GM21423 (cell line): ENCODE results near the gene BRAP.
"Not testable (repeated sequence)": the region's sequence is repeated elsewhere in the genome, so short reads cannot be mapped to it uniquely, and the experiment has no call there.

Source experiments
- ATAC-seq: cut with Tn5 transposase; IDR thresholded peaks from one replicate; pipeline ENCODE4 v1.9.1; 2021; ENCODE audit warnings: mild to moderate bottlenecking, moderate library complexity; ENCODE audit not compliant: unreplicated experiment

Gene BRAP

DNA sequence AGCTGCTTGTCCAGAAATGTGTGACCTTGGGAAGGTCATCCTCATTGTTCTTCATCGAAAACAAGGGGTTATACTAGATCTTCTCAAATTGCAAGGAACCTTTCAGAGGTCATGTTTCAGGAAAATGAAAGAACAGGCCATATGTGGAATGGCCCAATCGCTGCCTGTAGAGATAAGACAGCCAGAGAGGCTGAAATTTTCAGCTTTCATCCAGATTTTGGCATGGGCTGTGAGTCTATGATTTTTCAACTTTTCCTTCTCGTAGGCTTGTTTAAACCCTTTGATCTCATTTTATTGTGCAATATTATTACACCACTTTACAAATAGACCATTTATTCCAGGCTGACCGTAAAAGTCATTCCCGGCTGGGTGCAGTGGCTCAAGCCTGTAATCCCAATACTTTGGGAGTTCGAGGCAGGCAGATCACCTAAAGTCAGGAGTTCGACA, 69.6 kb downstream of the BRAP start:
- no peak for ATAC-seq

DNA sequence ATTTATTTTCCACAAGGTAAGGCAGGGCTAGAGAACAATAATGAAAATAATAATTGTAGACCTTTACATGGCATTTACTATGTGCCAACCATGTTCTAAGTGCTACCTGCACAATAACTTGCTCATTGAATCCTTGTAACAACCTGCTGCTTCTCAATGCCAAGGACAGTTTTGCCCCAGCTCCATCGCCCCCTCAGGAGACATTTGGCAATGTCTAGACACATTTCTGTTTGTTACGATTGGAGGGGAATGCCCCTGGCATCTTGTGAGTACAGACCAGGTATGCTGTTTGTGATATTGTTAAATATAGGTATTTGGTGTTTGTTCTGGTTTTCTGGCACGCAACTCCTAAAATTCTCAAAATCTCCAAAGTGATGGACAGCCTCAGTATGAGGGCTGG, 78.5 kb downstream of the BRAP start:
- no peak for ATAC-seq

DNA sequence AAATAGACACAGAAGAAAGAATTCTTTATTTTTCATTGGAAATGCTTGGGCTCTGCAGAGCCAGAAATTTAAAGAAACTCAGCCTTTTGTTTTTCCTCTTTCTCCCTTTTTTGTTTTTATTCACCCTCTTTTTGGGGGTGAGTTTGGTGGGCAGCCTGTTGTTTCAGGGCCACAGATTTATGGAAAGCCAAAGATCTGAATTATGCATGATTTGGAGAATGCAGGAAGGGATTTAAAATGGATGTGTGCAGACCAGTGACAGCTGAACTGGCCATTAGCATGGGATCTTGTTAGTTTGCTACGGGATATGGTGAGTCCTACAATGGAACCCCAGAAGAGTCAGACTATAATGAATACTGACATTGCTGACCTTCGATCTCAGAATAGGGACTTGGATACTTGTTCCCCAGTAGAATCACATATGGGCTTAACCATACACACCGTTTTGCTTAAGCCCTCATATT, 79.0 kb downstream of the BRAP start:
- no peak for ATAC-seq

DNA sequence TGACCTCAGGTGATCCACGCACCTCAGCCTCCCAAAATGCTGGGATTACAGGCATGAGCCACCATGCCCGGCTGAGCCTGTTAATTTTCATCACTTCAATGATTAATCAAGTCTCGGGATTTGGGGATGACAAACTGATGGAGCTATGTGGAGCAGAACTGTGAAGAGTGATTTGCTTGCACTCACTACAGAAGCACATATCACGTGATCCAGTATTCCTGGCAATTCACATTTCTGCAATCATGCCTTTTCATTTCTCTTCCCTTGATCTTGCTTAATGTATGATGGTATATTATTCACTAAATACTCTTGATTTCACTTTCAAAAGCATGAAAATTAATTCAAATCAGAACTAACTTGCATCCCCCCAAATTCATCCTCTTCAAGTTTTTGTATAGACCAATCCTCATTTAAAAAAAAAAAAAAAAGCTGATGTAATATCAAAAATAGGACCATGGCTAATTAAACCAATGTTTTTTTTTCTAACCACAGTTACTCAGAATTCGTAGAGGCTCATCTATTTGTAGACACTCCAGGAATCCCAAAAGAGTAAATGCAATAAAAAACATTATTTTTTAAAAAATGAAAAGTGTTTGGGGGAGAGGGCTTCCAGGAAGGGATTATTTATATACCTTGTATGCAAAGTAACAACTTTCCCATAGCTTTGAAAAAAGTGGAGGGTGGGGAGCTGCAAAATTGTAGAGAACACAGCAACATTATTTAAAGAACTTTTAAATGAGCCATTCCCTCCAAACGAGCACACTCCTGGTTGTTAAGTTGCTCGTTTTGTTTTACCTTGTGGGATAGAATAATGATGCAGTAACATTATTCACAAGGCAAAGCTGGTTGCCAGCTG, 79.6 kb downstream of the BRAP start:
- ATAC-seq = no peak

DNA sequence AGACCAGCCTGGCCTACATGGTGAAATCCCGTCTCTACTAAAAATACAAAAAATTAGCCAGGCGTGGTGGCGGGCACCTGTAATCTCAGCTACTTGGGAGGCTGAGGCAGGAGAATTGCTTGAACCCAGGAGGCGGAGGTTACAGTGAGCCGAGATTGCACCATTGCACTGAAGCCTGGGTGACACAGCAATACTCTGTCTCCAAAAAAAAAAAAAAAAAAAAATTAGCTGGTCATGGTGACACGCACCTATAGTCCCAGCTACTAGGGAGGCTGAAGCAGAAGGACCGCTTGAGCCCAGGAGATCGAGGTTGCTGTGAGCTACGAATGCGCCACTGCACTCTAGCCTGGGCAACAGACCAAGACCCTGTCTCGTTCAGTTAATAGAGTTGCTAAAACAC, 82.9 kb downstream of the BRAP start:
- ATAC-seq = not testable (repeated sequence)

DNA sequence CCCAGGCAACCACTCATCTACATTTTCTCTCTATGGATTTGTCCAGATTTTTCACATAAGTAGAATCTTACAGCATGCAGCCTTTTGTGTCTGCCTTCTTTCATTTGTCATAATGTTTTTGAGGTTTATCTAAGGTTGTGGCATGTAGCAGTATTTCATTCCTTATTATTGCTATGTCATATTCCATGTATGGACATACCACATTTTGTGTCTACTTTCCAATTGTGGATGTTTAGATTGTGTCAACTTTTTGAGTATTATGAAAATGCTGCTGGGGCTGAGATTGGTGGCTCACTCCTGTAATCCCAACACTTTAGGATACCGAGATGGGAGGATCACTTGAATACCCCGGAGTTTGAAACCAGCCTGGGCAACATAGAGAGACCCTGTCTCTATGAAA, 83.4 kb downstream of the BRAP start:
- no peak for ATAC-seq

DNA sequence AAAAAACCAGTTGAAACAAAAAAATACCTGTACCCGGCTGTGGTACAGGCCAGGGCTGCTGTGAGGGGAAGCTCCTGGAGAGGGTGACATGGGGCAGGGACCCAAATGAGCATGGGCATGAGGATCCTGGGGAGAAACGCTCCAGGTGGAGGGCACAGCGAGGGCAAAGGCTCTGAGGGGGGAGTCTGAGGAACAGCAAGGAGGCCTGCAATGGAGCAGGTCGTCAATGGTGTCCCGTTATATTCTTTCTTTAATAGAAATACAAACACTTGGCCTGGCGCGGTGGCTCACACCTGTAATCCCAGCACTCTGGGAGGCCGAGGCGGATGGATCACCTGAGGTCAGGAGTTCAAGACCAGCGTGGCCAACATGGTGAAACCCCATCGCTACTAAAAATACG, 84.8 kb downstream of the BRAP start:
- not testable (repeated sequence) for ATAC-seq

DNA sequence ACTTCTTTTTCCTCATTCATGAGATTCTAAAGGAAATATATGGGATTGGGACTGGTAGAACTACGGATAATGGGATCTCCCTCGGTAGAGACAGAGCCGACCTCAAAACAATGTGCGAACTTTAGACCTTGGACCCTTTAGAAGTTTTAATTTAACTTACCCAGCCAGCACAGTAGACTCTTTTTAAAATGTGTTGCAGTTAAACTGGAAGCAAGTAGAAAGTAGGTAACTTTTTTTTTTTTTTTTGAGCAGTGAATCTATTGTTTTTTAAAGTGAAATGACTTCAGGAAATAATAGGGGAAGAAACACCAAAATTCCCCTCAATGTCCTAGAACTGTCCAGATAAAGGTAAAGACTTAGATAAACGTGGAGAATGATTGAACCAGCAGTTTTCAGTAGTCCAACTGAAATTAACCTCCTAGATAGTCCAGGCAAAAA, 85.5 kb downstream of the BRAP start:
- ATAC-seq = no peak

DNA sequence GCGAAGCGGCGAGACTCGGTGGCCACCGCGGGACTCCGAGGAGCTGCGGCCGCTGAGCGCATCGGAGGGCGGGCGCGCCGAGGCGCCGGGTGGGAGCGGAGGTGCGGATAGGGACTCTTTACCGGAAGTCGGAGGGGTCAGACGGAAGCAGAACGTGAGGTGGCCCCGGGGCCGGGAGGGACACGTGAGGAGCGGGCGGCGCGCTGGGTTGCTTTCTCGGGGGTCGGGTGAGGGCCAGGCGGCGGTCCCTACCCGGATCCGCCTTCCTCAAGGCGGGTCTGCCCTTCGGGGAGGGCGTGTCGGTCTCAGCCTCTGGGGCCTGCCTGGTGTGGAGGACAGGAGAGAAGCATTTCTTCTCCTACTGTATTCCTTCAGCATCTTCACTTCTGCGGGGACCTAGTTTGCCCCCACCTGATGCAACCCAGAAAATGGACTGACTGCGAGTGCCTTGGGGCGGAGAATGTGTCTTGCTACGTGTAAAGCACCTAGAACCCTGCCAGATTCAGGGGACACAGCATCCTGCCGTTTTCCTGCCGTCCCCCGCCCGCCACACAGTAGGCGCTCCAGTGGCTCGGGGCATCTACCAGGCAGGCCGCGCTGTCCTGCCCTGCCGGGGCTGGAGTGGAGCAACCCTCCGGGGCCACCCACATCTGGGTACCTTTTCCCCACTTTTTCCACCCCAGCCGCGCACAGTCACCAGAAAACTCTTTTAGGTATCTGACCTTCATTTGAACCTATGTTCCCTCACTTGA, 86.1 kb downstream of the BRAP start:
- peak; percentile 70 for ATAC-seq

DNA sequence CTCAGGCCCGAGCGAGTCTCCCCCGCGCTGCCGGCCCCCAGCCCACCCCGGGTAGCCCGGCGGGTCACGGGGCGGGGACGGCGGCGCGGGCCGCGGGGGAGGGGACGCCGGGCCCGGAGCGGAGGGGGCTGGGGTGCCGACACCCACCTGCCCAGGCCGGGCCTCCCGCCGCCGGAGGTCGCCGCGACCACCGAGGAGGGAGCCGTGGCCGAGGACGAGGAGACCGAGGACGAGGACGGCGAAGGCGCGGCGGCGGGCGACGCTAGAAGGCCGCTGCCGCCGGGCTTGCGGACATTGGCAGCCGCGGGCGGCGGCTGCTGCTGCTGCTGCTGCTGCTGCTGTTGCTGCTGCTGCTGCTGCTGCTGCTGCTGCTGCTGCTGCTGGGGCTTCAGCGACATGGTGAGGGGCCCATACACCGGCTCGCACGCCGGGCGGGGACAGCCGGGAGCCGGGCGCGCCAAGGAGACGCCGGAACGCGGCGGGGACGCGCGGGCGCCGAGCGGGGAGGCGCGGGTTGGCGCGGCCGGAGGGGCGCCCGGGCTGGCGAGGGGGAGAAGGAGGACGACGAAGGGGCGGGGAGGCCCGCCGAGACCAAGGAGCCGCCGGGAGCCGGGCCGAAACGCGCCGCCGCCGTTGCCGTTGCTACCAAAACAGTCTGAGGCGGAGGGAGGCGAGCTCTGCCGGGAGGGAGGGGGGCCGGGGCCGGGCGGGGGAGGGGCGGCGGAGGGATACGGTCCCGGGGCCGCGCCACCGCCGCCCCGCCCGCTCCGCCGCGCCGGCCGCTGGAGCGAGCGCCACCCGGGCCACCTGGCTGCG, 86.9 kb downstream of the BRAP start, which contains the start of gene ATXN2:
Gene ATXN2 (minus strand): TSS at position 679 of the 816 bp plus-strand sequence. CDS start 281 bp downstream, at position 398.
- peak; percentile 45 for ATAC-seq

DNA sequence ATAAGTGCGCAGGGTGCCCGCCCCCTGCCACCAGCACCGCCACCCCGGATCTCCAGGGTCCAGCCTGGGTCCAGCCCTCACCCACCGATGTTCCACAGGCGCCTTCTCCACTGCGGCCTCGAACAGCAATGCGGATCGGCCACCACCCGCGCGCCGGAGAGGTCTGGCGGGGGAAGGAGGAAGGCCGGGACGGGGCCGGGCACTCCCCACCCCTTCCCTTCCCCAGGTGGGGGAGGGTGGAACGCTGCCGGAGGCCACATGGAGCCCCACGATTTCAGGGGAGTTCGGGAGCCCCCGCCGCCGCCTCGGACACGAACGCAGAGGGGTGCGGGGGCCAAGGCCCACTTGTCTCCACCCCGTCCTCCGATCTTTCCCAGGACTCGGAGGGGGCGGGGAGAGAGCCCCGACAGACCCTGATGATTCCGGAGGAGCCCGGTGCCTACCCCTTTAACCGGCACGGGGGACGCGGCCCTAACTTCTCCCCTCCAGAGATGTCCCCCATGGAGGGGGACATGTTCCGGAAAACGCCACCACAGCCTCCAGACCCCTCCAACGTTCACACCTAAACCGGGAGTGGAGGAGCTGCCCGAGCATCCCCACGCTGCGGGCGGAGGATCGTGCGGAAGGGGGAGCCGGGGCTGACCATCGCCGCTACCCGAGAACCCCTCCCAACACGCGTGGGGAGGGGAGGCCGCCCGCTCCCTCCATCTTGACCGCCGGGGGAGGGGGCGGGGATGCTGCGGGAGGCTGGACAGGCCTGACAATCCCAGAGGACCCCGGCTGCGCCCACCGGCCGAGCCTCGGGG, 87.7 kb downstream of the BRAP start:
- peak; percentile 5 for ATAC-seq

DNA sequence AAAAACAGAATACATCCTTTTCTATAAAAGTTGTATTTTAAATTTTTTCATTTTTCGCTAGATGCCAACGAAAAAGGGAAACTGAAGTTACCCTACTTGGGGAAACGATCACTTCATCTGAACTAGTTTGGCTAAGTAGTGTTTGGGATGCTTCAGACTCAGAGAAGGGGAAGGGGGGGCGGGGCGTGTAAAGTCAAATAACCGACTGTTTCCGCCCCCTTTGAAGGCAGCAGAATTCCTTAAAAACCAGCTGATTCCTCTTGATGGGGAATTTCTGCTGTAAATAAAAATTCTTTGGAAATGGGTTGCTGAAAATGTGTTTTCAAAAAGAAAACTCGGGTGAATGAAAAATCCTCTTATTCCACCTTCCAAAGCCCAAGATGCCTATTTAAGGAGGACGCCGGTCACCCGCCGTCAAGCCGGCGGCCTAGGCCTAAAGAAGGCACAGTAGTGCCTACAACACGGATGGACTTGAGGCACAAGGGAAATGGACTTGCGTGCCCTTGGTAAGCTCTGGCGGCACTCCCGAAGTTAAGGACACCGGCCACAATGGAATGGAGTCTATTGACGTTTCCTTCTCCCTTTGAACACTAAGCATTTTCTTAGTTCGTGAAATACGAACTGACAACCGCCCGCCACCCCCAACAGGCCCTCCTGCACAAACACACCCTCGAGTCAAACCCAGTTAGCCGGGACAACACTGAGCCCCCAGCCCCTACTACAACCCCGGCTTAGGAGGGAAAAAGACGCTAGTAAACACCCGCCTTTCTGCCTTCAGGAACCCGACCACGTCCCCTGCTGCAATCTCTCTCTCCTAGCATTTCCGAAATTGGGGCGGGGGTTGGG, 88.5 kb downstream of the BRAP start:
- no peak for ATAC-seq

DNA sequence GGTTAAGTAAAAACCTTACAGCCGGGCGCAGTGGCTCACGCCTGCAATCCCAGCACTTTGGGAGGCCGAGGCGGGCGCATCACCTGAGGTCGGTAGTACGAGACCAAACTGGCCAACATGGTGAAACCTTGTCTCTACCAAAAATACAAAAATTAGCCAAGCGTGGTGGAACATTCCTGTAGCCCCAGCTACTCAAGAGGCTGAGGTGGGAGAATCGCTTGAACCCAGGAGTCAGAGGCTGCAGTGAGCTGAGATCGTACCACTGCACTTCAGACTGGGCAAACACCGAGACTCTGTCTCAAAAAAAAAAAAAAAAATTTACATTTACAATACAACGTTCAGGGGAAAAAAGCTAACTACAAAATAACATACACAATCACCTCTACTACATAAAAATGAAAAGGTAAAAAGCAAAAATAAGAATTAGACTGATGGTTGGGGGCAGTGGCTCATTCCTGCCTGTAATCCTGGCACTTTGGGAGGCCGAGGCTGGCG, 90.4 kb downstream of the BRAP start:
- ATAC-seq = not testable (repeated sequence)
